GM21526 (cell line): ENCODE measurements around the gene FBL.
A peak's percentile ranks its signal among the peaks of the same experiment; 100 is the strongest.

ENCODE experiments used
- ATAC-seq: cut with Tn5 transposase; IDR thresholded peaks from one replicate; pipeline ENCODE4 v1.9.1; 2021; ENCODE audit warnings: moderate library complexity; ENCODE audit not compliant: unreplicated experiment, low FRiP score

The FBL gene

DNA sequence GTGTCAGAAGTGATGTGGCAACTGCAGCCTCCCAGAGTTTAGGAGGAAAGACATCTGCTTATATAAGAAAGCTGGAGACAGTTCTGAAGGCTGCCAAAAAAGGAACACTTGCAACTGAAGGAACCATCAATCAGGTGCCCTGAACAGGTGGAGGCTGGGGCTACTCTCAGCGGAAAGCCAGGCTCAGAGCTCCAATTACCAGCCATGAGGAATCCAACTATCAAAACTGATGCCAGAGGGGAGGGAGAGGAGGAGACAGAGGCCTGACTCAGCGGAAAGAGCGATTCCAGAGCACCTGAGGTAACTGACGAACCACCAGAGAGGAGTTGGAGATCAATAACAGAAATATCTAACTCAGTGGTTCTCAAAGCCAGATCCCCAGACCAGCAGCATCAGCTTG, 43.2 kb downstream of the FBL start:
- ATAC-seq = no peak

DNA sequence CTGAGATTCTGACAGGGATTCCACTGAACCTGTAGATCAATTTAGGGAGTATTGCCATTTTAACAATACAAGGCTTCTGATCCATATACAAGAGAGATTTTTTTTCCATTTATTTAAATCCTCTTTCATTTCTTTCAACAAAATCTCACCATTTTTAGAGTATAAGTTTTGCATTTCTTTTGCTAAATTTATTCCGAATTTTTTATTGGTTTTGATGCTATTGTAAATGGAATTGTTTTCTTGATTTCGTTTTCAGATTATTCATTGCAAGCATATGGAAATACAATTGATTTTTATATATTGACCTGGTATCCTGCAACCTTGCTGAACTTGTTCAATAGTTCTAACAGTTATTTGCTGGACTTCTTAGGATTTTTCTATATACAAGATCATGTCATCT, 49.1 kb downstream of the FBL start:
- ATAC-seq = no peak

DNA sequence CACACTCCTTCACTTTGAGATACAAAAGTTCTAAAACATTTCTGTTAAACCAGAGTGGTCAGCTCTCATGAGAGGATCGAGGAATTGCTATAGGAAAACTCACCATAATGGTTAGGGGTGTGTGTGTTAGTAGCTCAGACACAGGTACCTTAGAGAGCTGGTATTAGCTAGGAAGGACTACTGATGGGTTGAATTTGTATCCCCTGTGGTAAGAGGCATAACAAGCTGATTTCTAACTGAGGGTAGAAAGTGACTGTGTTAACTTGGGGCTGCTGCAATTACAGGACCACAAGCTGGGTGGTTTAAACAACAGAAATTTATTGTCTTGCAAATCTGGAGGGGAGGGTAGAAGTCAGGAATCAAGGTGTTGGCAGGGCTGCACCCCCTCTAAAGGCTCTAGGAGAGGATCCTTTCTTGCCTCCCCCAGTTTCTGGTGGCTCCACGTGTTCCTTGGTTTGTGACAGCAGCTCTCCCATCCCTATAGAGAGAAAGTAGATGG, 50.1 kb downstream of the FBL start:
- no peak for ATAC-seq

DNA sequence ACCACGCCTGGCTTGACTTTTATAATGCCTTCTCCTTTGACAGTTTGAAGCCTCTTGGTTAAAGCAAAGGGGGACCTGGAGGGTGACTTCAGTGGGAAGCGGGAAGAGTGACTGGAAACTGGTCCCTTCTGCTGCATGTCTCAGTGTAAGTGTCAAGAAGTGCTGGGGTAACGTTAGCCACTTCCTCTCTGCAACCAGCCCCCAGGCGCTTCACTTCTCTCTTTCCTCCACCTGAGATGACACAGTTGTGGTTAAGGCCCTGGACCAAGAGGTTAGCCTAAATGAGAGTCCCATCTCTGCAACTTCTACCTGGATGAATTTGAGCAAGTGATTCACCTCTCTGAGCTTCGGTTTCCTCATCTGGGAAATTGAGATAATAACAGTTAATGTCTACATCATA, 51.2 kb downstream of the FBL start:
- no peak for ATAC-seq

DNA sequence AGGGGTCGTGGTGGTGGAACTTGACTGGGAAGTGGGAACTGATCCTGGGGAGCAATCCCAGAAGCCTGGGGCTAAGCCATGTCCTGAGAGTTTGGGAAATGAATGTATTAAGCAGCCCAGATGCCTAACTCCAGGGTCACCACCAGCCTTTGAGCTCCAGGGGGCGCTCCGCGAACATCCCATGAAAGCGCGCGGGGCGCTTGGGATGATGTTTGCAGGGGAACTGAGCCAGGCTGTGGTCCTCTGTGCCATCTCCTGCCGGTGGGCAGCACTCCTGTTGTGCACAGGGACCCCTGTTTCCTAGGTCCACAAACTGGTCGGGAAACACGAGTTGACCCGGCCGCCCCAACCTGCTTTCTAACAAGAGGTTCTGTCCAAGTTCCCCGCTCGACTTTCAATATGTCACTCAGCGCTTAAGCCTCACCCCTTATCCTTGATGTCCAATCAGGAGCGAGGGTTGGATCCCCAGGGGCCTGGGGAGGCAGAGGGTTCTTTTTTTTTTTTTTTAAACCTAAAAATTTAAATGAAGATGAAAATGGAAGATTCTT, 53.1 kb downstream of the FBL start:
- ATAC-seq = peak; percentile 56

DNA sequence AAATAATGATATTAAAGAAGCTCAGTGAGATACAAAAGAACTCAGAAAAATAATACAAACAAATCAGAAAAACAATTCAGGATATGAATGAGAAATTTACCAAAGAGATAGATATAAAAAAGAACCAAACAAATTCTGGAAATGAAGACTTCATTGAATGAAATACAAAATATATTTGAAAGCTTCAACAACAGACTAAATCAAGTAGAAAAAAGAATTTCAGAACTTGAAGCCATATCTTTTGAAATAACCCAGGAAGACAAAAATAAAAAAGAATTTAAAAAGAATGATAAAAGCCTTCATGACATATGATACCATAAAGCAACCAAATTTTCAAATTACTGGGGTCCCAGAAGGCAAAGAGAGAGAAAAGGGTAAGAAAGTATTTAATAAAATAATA, 57.9 kb downstream of the FBL start:
- ATAC-seq = no peak
